Tibial nerve (tissue), 4 donors: ENCODE results near the gene CHM. TPM values are rescaled to one million over a fixed set of nuclear protein-coding genes. Genes with fewer than 3 reads are reported as not detected.

ENCODE experiments used
- DNase-seq, 2 donors: peaks; one replicate each; pipeline ENCODE4 v3.0.0-alpha.2; 2019; ENCODE audit warnings: low spot score in 2 of 2
- H3K27ac ChIP-seq, 4 donors: fragments of 200-600 bp; sonication (generic) in 3 of 4; one replicate each; pipeline ENCODE4 v1.5.1; 2017 to 2019; ENCODE audit warnings: mild to moderate bottlenecking in 1 of 4
- H3K27me3 ChIP-seq, 2 donors: fragments of 200-600 bp; sonication (generic) in 1 of 2; one replicate each; pipeline versions ENCODE4 v1.5.1 to v1.6.0; 2017 to 2019
- H3K36me3 ChIP-seq, 3 donors: fragments of 200-600 bp; sonication (generic); one replicate each; pipeline ENCODE4 v1.5.1; 2018 to 2019
- H3K4me1 ChIP-seq, 4 donors: fragments of 200-600 bp; sonication (generic) in 3 of 4; one replicate each; pipeline ENCODE4 v1.5.1; 2017 to 2019
- H3K4me3 ChIP-seq, 4 donors: fragments of 200-600 bp; sonication (generic) in 3 of 4; one replicate each; pipeline ENCODE4 v1.5.1; 2017 to 2019; ENCODE audit warnings: mild to moderate bottlenecking in 1 of 4, moderate library complexity in 1 of 4
- H3K9me3 ChIP-seq, 4 donors: fragments of 200-600 bp; sonication (generic) in 3 of 4; one replicate each; pipeline ENCODE4 v1.5.1; 2017 to 2019
- EP300 ChIP-seq, 2 donors: sonication (generic); formaldehyde crosslinking; IDR thresholded peaks; one replicate each; pipeline ENCODE4 v1.6.1; 2017; ENCODE audit warnings: antibody characterized with exemption in 2 of 2, mild to moderate bottlenecking in 1 of 2
- POLR2A ChIP-seq, 2 donors: fragments of 450-650 bp; IDR thresholded peaks; one replicate each; pipeline ENCODE4 v1.6.1; 2017; ENCODE audit warnings: antibody characterized with exemption in 2 of 2, mild to moderate bottlenecking in 2 of 2, moderate library complexity in 2 of 2
- WGBS, 2 donors: methylation state at CpG; one replicate each; pipeline ENCODE4 v1.1.5; 2018; 5-methylcytosine and 5-hydroxymethylcytosine counted together
- total RNA-seq, 4 donors: library from RNA; depleted of rRNA; stranded (reverse); fragments of >200 nt; gene quantifications; one replicate each; pipeline ENCODE4 v1.1.0, GENCODE V29; 2016
- TF ChIP-seq, protein P1 (sequence below), 5 experiments: fragments of 200-600 bp in 3 of 5; fragments of 450-650 bp in 2 of 5; sonication (generic) in 3 of 5; IDR thresholded peaks; one replicate each; pipeline ENCODE4 v1.5.1; 2016 to 2019; ENCODE audit warnings: antibody characterized with exemption in 5 of 5, mild to moderate bottlenecking in 3 of 5, moderate library complexity in 2 of 5

CHM gene
- total RNA-seq, 4 donors from 2014 or later, result 16.2 to 27.8 (median 18.1) TPM

DNA sequence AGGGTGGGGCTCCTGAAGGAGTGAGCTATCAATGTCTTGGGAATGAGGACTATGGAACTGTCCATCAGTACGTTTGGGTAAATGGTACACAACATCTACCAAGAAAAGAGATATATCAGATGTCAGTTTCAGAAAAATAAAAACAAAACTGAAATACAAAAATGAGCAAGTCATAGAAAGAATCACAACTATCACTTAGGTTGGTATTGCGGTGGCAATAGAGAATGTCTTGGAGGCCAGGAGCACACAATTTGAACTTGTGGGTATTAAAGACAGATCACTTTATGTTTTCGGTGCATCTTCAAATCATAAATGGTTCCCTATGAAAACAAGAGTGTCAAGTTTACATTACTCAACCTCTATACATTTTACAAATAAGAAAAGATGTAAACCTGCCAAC, 176.8 kb downstream of the CHM start:
- DNase-seq, result no peak
- no peak for TF ChIP-seq POLR2A (IDR thresholded peaks at IDR 0.05)
- TF ChIP-seq EP300 (IDR thresholded peaks at IDR 0.05), result no peak
- TF ChIP-seq, protein P1, sequence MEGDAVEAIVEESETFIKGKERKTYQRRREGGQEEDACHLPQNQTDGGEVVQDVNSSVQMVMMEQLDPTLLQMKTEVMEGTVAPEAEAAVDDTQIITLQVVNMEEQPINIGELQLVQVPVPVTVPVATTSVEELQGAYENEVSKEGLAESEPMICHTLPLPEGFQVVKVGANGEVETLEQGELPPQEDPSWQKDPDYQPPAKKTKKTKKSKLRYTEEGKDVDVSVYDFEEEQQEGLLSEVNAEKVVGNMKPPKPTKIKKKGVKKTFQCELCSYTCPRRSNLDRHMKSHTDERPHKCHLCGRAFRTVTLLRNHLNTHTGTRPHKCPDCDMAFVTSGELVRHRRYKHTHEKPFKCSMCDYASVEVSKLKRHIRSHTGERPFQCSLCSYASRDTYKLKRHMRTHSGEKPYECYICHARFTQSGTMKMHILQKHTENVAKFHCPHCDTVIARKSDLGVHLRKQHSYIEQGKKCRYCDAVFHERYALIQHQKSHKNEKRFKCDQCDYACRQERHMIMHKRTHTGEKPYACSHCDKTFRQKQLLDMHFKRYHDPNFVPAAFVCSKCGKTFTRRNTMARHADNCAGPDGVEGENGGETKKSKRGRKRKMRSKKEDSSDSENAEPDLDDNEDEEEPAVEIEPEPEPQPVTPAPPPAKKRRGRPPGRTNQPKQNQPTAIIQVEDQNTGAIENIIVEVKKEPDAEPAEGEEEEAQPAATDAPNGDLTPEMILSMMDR (IDR thresholded peaks at IDR 0.05), result no peak
- 84 to 100% methylated on average over 3 of the region's 3 CpGs for WGBS, 2 donors
- Histone ChIP-seq H3K27me3 (no peaks in the 10 kb centered on the region), H3K4me1 (no peaks in the 10 kb centered on the region), H3K36me3 (peaks cover 0 to 31% (median 0%) of the 10 kb centered on the region in 3 donors), H3K4me3 (no peak overlapping the region), H3K9me3 (peaks cover 0 to under 1% (median 0%) of the 10 kb centered on the region in 4 donors), H3K27ac (no peak overlapping the region)

DNA sequence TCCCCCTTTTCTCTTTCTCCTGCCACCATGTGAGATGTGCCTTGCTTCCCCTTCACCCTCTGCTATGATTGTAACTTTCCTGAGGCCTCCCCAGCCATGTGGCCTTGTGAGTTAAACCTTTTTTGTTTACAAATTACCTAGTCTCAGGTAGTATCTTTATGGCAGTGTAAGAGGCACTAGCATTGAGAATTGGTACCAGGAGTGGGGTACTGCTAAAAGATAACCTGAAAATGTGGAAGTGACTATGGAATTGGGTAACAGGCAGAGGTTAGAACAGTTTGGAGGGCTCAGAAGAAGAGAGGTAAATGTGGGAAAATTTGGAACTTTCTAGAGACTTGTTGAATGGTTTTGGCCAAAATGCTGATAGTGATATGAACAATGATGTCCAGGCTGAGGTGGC, 182.0 kb downstream of the CHM start:
- DNase-seq, result no peak
- no peaks in the 10 kb centered on the region for H3K4me1 ChIP-seq
- H3K27ac ChIP-seq, result no peak overlapping the region
- H3K4me3 ChIP-seq, result no peak overlapping the region
- TF ChIP-seq, protein P1 (IDR thresholded peaks at IDR 0.05), result no peak
- TF ChIP-seq EP300 (IDR thresholded peaks at IDR 0.05) (no peak), POLR2A (IDR thresholded peaks at IDR 0.05) (no peak)
- no peaks in the 10 kb centered on the region for H3K27me3 ChIP-seq
- H3K9me3 ChIP-seq, result peaks cover 0 to 6% (median 0%) of the 10 kb centered on the region in 4 donors
- peaks cover 0 to 36% (median 0%) of the 10 kb centered on the region in 3 donors for H3K36me3 ChIP-seq

- Histone ChIP-seq H3K9me3 (no peaks in the 10 kb centered on the region), H3K27ac (no peak overlapping the region), H3K4me3 (no peak overlapping the region), H3K4me1 (no peaks in the 10 kb centered on the region), H3K27me3 (no peaks in the 10 kb centered on the region), H3K36me3 (peaks cover 0 to 6% (median 0%) of the 10 kb centered on the region in 3 donors)
- TF ChIP-seq POLR2A (IDR thresholded peaks at IDR 0.05) (no peak), EP300 (IDR thresholded peaks at IDR 0.05) (no peak)
- TF ChIP-seq, protein P1 (IDR thresholded peaks at IDR 0.05), result no peak
- DNase-seq, result no peak
These were observed 187.9 kb downstream of the CHM start for GRCh38 chrX:85859426-85859825.

- no peak overlapping the region for H3K4me3 ChIP-seq
- H3K9me3 ChIP-seq, result no peaks in the 10 kb centered on the region
- no peak for TF ChIP-seq POLR2A (IDR thresholded peaks at IDR 0.05)
- TF ChIP-seq, protein P1 (IDR thresholded peaks at IDR 0.05), result peak in 2 of 5 experiments; percentile 6 to 9
- no peak for TF ChIP-seq EP300 (IDR thresholded peaks at IDR 0.05)
- no peaks in the 10 kb centered on the region for H3K27me3 ChIP-seq
- no peaks in the 10 kb centered on the region for H3K36me3 ChIP-seq
- H3K27ac ChIP-seq, result no peak overlapping the region
- no peak for DNase-seq
- WGBS, 2 donors, result 26 to 30% methylated on average over 3 of the region's 3 CpGs
- no peaks in the 10 kb centered on the region for H3K4me1 ChIP-seq
These were observed 195.9 kb downstream of the CHM start for GRCh38 chrX:85851418-85851817.

GRCh38 chrX:85836868-85837267, 210.5 kb downstream of the CHM start:
- Histone ChIP-seq H3K36me3 (no peaks in the 10 kb centered on the region), H3K9me3 (no peaks in the 10 kb centered on the region), H3K4me1 (no peaks in the 10 kb centered on the region), H3K4me3 (no peak overlapping the region), H3K27me3 (no peaks in the 10 kb centered on the region), H3K27ac (no peak overlapping the region)
- WGBS, 2 donors, result 62 to 89% methylated on average over 2 of the region's 2 CpGs
- no peak for TF ChIP-seq EP300 (IDR thresholded peaks at IDR 0.05)
- no peak for DNase-seq

- H3K27ac ChIP-seq, result no peak overlapping the region
- 69 to 70% methylated on average over 5 of the region's 5 CpGs for whole genome bisulfite sequencing, 2 donors
- no peaks in the 10 kb centered on the region for H3K27me3 ChIP-seq
- DNase-seq, result no peak
- no peaks in the 10 kb centered on the region for H3K4me1 ChIP-seq
- TF ChIP-seq, protein P1 (IDR thresholded peaks at IDR 0.05), result no peak
- TF ChIP-seq EP300 (IDR thresholded peaks at IDR 0.05) (no peak), POLR2A (IDR thresholded peaks at IDR 0.05) (no peak)
- H3K9me3 ChIP-seq, result no peaks in the 10 kb centered on the region
- no peak overlapping the region for H3K4me3 ChIP-seq
- H3K36me3 ChIP-seq, result no peaks in the 10 kb centered on the region
These were observed 218.6 kb downstream of the CHM start for GRCh38 chrX:85828771-85829170.
